Nasal cavity respiratory epithelium epithelial cell of viscerocranial mucosa (primary cell): ENCODE results near the gene CAB39. TPM values are rescaled to one million over a fixed set of nuclear protein-coding genes. Genes with fewer than 3 reads are reported as not detected.

ENCODE experiments used
- total RNA-seq: library from RNA; depleted of rRNA; stranded (reverse); fragments of >200 nt; gene quantifications from 2 replicates; pipeline ENCODE4 v1.2.3, GENCODE V29; 2014

CAB39 gene
- total RNA-seq, result 119 and 149 TPM in 2 replicates

GRCh38 chr2:230712443-230713330 lies at the start of gene CAB39:
Gene CAB39 (plus strand): TSS chr2:230712842. CDS start chr2:230760002, 47,160 bp downstream.

DNA sequence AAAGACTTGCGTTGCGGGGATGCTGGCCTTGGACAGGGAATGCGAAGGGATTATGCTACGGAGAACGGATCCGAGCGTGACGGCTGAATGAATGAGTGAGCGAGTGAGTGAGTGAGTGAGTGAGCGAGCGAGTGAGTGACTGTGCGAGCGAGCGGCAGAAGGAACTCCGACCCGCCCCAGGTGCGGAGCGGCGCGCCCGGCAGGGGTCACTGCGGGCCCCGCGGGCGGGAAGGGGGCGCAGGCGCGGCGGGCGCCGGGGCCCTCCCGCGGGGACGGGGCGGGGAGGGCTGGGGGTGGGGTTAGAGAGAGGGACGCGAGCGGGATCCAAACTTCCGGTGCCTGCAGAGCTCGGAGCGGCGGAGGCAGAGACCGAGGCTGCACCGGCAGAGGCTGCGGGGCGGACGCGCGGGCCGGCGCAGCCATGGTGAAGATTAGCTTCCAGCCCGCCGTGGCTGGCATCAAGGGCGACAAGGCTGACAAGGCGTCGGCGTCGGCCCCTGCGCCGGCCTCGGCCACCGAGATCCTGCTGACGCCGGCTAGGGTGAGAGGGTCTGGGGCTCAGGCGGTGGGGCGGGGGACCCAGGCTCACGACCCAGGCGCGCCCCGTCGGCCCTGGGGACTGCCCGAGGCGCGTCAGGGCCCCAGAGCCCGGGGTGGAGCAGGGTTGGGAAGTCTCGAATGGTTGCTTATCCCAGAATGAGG lies 152.1 kb downstream of the CAB39 start, which contains the start of gene ITM2C:
Gene ITM2C, plus strand, starts transcription at position 338 of the 702 bp plus-strand sequence. Its CDS starts 84 bp downstream, at position 422.

Other genes starting within 250 kb of the CAB39 start
- 7.9 and 9.0 TPM in 2 replicates for gene ITM2C, start 152.1 kb downstream of the CAB39 start, total RNA-seq
- not detected in 2 replicates for gene GPR55, start 212.4 kb downstream of the CAB39 start, total RNA-seq